GM12873 (cell line): Measurements from ENCODE around the gene ANKRD31.

Experiments
- TF ChIP-seq, protein P1 (sequence below): IDR thresholded peaks from 2 replicates; pipeline ENCODE4 v1.5.1; 2012; ENCODE audit warnings: low read depth, mild to moderate bottlenecking, moderate library complexity, low read length, control low read depth; ENCODE audit not compliant: insufficient read depth; ENCODE audit errors: missing control alignments

ANKRD31 gene

DNA sequence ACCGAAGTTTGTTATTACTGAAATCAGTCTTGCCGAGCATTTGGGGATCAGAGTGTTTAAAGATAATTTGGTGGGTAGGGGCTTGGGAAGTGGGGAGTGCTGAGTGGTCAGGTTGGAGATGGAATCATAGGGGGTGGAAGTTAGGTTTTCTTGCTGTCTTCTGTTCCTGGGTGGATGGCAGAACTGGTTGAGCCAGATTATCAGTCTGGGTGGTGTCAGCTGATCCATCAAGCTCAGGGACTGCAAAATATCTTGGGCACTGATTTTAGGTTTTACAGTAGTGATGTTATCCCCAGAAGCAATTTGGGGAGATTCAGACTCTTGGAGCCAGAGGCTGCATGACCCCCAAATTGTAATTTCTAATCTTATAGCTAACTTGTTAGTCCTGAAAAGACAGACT lies 5.4 kb upstream of the ANKRD31 start:
- TF ChIP-seq, protein P1, sequence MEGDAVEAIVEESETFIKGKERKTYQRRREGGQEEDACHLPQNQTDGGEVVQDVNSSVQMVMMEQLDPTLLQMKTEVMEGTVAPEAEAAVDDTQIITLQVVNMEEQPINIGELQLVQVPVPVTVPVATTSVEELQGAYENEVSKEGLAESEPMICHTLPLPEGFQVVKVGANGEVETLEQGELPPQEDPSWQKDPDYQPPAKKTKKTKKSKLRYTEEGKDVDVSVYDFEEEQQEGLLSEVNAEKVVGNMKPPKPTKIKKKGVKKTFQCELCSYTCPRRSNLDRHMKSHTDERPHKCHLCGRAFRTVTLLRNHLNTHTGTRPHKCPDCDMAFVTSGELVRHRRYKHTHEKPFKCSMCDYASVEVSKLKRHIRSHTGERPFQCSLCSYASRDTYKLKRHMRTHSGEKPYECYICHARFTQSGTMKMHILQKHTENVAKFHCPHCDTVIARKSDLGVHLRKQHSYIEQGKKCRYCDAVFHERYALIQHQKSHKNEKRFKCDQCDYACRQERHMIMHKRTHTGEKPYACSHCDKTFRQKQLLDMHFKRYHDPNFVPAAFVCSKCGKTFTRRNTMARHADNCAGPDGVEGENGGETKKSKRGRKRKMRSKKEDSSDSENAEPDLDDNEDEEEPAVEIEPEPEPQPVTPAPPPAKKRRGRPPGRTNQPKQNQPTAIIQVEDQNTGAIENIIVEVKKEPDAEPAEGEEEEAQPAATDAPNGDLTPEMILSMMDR: no peak

DNA sequence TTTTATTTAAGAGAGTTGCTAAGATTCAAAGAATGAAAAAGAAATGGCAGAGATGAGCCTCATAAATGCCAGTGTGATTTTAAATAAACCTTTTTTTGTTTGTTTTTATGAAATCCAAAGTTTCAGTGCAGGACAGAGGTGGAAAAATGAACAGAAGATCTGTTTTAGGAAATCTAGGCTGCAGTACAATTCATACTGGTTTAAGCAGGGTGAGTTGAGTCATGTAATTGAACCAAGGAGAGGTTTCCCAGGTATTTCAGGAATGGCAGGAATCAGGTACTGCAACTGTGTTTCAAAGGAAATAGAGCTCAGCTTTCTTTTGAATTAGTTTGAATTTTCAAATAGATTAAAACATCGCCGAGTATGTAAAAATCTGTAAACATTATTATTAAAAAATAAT lies 3.0 kb upstream of the ANKRD31 start:
- TF ChIP-seq, protein P1: no peak

GRCh38 chr5:75235711-75236110 lies 967 bp downstream of the ANKRD31 start:
- TF ChIP-seq, protein P1: no peak

DNA sequence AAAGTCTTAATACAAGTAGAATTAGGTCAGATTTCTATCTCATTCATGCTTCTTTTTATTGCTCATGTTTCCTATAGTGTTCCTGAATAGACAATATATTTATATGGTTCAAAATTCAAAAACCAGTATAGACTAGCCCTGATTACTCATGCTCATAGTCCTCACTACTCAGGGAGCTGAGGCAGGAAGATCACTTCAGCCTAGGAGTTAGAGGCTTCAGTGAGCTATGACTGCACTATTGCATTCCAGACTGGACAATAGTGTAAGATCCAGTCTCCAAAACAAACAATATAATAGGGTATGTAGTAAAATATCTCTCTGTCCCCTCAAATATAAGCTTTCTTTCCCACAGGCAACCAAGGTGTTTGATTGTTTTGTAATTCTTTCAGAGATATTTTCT lies 2.4 kb downstream of the ANKRD31 start:
- TF ChIP-seq, protein P1: no peak

- TF ChIP-seq, protein P1: no peak
Observed at GRCh38 chr5:75226916-75227315, 9.8 kb downstream of the ANKRD31 start.

GRCh38 chr5:75225506-75225905 lies 11.2 kb downstream of the ANKRD31 start:
- TF ChIP-seq, protein P1: no peak

- TF ChIP-seq, protein P1: no peak
Observed at GRCh38 chr5:75214928-75215327, 21.8 kb downstream of the ANKRD31 start.
